ENCODE data around the gene TAF13.

The TAF13 gene, protein sequence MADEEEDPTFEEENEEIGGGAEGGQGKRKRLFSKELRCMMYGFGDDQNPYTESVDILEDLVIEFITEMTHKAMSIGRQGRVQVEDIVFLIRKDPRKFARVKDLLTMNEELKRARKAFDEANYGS

DNA sequence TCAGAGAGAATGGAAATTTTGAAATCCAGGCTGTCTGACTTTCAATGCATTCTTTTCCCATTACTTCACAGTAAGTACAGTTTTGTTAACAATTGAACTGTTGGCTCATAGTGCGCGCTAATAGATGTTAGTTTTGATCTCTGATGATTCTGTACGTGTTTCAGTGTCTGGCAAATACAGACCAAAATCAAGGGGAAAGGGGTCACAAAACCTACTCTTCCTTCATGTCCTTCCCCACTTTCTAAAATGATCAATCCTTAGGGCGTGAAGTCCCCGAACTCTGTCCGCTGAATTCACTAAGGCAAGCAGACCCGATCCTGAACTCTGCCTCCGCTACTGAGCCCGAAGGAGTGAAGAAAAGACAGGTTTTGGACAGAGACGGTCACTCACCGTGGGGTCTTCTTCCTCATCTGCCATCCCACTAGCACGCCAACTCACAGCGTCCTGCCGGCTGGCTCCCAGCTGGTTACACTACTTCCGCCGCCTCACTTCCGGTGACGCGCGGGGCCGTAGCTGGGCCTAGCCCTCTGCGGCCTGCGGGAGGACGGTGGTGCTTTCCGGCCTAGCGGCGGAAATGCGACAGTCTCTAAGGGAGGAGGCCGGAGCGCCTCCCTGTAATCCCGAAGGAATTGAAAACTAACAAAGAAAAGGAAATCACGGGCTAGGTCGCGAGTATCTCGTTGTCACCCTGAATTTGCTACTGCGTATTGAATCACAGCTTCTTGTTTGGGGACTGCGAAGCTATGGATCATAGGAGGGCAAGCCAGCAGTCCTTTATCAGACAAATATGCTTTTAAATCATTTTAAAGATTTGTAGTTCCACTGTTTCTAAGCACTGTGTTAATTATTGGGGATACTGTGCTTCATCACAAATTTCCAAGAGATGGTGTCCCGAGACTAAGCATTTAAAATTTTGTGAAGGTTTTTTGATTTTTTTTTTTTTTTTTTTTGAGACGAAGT lies at the start of gene TAF13:
TAF13 (minus strand) TSS at position 473 of the 960 bp plus-strand sequence; CDS start at position 417, 56 bp downstream.
- peak; percentile 97 for DNase-seq

- DNase-seq = no peak
Measured at GRCh38 chr1:109120356-109120755, 44.6 kb upstream of the TAF13 start.

DNA sequence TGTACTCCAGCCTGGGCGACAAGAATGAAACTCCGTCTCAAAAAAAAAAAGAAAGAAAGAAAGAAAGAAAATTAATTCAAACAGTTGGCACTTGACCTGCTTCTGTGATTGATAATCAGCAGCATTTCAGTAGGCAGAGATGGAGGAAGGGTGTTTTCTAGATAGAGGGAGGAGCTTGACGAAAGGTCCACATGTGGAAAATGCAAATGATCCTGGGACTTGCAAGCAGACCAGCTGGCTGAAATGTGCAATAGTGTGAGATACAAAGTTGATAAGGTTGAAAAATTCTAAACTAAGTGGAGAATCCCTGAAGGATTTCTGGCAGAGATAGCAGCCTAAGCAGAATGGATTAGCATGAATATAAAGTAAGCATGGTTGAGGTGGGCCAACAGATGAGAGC lies 42.3 kb upstream of the TAF13 start:
- DNase-seq = no peak

DNA sequence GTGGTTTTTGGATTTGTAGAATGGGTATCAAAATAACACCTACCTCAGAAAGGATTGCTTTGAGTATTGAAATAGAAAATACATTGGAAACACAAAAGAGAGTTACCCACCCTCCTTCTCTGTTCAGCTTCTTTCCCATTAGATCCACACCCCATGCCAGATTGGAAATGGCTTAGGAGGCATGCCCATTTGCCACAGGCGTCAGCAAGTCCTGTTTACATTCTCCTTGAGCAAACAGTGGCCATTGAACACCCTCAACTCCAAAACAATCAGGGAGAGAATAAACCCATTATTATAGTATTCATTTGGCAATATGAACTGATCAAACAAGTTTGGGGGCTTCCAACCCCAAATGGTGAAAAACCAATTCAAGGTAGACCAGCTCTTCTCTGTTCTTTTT lies 40.5 kb upstream of the TAF13 start:
- no peak for DNase-seq

GRCh38 chr1:109115685-109116084 lies 39.9 kb upstream of the TAF13 start:
- DNase-seq = no peak

- DNase-seq = no peak
Measured at GRCh38 chr1:109114342-109114674, 38.5 kb upstream of the TAF13 start.

DNA sequence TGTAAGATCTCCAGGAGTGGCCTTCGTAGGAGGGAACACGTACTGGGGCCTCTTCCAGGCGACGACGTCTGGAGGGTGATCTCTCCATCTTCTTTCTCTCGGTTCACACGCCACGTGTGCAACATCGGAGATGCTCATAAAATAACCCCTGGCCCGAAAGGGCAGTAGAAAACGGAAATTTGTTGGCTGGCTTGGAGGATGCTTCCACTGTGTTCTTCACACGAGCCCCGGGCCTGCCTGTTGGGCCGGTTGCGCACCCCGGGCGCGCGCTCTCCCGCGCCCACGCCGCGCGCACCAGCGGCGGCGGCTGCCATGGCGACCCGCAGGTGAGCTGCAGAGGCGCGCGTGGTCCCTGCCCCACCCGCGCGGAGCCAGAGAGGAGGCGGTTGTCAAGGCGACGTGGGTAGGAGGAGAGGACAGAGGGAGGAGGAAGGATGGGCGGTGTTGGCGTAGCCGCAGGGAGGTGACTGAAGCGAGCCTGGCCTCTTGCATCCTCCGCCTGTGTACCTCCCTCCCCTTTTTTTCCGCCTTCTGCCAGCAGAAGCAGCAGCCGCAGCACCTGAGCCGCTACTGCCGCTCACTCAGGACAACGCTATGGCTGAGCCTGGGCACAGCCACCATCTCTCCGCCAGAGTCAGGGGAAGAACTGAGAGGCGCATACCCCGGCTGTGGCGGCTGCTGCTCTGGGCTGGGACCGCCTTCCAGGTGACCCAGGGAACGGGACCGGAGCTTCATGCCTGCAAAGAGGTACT lies 38.0 kb upstream of the TAF13 start, which contains the start of gene ELAPOR1:
ELAPOR1 (plus strand) TSS at position 526 of the 752 bp plus-strand sequence; CDS start at position 595, 69 bp downstream.
- DNase-seq = peak; percentile 53

DNA sequence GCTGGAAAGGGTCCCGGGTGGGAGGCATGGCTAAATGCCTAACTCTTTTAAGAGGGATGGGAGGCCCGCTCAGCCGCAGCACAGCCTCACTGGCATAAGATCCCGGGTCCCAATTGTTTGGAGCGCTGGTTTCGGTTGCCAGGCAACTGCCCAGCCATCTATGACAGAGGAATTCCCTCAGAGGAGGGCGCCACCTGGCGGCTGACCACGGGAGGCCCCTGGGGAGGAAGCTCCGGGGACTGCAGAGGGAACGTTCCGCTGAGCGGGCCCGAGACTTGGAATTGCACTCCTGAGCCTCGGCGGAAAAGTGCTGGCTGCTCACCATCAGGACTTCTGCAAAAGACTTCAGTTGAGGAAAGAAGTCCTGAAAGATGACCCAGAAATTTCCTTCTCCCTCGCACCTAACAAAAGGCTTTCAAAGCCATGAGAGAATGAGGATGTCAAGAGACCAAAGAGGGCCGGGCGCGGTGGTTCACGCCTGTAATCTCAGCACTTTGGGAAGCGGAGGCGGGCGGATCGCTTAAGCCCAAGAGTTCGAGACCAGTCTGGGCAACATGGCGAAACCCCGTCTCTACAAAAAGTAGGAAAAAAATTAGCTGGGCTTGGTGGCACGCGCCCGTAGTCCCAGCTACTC lies 37.0 kb upstream of the TAF13 start:
- DNase-seq = peak; percentile 90

DNA sequence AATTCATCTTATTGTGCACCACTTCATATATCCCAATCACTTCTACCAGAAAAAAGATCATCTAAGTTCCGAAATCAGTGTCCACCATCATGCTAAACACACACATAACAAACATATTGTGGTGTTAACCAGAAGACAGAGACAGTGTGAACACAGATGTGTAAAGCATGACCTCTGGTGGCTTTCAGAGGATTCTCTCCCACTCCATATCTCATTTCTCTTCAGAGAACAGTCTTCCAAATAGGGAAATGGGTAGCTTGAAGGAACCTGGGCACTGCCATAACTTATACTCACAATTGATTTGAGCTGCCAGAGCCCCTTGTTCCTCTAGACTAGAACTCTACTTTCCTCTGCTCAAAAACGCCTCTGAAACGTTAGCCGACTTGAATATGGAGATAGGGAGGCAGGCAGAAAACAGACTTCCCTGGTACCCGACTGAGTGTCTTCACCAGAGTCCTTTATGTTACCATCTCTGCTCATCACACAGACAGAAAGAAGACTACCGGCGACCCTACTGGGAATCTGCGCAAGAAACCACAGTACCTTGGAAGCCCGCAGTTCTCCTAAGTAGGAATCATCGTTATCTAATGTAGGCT lies 36.4 kb upstream of the TAF13 start:
- no peak for DNase-seq

- DNase-seq = no peak
Measured at GRCh38 chr1:109111386-109112055, 35.7 kb upstream of the TAF13 start.

DNA sequence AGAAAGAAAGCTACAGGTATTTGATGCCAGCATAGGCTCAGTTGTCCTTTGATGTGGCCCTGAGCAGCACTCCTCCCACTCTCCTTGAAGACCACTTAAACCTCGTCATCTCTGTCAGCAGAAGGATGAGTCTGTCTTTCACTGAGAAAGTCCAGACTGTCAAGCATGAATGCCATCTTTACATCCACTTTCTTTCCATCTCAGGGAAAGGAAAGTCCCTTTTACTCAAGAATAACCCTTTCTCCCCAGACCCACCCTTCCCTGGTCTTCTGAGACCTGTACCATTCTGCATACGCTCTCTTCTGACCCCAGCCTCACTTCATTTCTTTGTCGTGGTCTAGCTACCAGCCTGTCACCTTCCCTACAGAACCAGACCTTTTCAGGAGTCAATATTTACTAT lies 34.1 kb upstream of the TAF13 start:
- no peak for DNase-seq

- no peak for DNase-seq
Measured at GRCh38 chr1:109107785-109108184, 32.0 kb upstream of the TAF13 start.

DNA sequence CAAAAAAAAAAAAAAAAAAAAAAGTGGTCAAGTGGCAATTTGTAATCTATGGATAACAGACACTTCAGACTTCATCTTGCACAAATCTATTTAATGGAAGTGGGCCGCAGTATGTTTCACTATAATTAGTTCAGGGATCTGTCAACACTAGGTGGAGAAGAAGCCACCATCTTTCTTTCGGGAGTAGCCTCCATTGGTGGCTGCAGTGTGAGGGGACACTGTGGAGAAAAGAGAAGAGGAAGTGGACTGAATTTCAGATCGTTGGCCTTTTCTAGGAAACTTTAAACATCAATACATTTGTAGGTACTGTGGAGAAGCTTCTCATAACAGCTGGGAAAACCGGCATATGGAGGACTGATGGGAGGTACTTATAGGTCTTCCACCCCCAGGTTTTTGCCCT lies 30.1 kb upstream of the TAF13 start:
- DNase-seq = no peak

- no peak for DNase-seq
Measured at GRCh38 chr1:109104364-109105151, 28.8 kb upstream of the TAF13 start.

- DNase-seq = peak; percentile 98
Measured at GRCh38 chr1:109099938-109100773, 24.4 kb upstream of the TAF13 start.

DNA sequence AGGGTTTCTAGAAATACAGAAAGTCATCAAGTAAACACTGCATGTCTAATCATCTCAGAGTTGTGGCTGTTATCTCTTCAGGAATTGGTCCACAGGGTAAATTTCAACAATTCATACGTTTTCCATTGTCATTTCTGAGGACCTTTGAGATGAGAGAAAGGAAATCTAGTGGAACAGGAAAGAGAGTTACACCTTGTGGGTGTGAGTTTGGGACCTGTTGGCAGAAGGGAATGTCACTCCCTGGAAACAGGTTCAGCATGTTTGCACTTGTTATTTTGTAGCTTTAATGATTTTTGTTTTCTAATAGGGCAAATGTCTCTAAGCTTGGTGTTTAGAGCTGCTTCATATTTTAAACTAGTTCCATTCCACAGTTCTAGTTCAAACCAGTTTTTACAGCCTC lies 20.3 kb upstream of the TAF13 start:
- DNase-seq = no peak

DNA sequence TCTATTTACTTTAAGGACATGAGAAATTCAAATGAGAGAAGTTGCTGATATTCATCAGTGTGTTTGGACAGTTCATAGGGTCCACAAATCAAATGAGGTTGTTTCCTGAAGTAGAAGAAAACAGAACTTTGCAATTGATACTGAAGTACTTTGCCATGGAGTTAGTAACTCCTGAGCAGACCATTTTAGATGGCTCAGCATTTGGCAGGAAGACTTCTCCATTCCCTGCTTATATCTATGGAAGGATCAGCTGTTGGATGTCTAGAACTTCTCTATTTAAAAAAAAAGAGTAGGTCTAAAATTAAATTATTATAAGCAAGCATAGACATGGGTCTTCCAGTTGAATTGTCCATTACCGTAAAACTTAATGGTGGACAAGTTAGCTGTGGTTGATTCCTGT lies 19.8 kb upstream of the TAF13 start:
- DNase-seq = no peak

DNA sequence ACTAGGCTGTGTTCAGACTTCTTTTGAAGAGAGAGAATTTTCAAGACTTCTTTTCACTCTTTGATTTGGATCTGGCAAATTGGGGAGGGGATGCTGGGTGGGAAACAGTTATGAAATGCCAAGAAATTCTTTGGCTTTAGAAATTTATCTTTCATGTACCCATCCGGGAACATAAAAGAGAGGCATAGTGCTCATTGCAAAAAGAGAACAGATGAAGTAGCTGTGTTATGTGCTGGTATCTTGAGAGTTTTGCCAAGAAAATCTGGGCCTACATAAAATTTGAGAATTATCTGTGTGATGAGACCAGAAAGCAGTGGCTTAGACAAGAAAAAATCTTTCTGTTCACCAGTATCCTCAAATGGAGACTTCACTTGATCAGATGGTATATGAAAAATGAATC lies 19.1 kb upstream of the TAF13 start:
- no peak for DNase-seq

DNA sequence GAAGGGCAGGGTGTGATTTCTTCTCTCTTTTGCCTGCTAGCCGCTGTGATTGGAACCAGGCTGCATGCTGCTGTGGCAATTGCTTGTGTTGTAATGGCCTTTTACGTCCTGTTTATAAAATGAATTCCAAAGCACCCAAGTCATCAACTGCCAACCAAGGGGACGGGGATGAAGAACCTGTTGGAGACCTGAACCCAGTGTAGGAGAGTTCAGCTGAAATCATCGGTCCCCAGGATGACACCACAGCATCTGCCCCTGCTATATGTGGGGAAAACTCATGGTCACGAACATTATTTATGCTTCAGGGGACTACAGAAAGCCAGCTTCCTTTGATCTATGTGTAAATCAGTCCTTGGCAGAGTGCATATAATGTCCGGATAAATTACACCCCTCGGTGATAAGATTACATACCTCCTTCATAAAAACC lies 18.6 kb upstream of the TAF13 start:
- DNase-seq = no peak

DNA sequence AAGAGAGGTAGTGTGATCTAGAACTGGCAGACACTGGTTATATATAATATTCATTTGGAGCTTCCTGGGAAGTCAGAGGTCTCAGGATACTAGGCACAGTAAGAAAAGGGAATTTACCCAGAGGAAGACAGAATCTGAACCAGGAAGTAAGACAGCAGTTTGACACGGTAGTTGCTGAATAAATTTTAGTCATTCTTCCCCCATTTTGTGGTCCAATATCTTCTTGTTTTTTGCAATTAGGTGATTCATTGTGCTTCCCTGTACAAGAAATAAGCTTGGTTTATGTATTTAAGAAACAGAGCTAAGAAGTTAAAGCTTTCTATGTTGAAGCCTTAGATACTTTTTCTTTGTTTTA lies 16.0 kb upstream of the TAF13 start:
- DNase-seq = no peak
